Choroid plexus epithelial cell (primary cell): Measurements from ENCODE around the gene NKAIN4.

ENCODE experiments used
- DNase-seq: peaks from one replicate; pipeline ENCODE4 v3.0.0-alpha.2; 2010; ENCODE audit warnings: low read depth
- H3K4me3 ChIP-seq: 2 replicates; pipeline ENCODE4 v1.5.1; 2011; ENCODE audit warnings: low read depth, mild to moderate bottlenecking, control low read depth, low read length, moderate library complexity
- CTCF ChIP-seq: conservative IDR thresholded peaks from 2 replicates; pipeline ENCODE4 v1.5.1; 2011; ENCODE audit warnings: low read depth, mild to moderate bottlenecking, control low read depth, inconsistent platforms, low read length, moderate library complexity

Gene NKAIN4

GRCh38 chr20:63261795-63262528 lies 7.7 kb upstream of the NKAIN4 start:
- no peak for DNase-seq
- no peak for TF ChIP-seq CTCF
- H3K4me3 ChIP-seq: no peak overlapping the region

- no peak overlapping the region for H3K4me3 ChIP-seq
- no peak for DNase-seq
- TF ChIP-seq CTCF: no peak
Observed at GRCh38 chr20:63261060-63261794, 7.0 kb upstream of the NKAIN4 start.

GRCh38 chr20:63260521-63260920 lies 6.3 kb upstream of the NKAIN4 start:
- no peak for DNase-seq
- H3K4me3 ChIP-seq: no peak overlapping the region
- no peak for TF ChIP-seq CTCF

GRCh38 chr20:63259734-63260460 lies 5.6 kb upstream of the NKAIN4 start:
- TF ChIP-seq CTCF: no peak
- H3K4me3 ChIP-seq: no peak overlapping the region
- no peak for DNase-seq

- no peak for DNase-seq
- no peak overlapping the region for H3K4me3 ChIP-seq
- TF ChIP-seq CTCF: no peak
Observed at GRCh38 chr20:63258781-63259180, 4.5 kb upstream of the NKAIN4 start.

GRCh38 chr20:63257629-63258028 lies 3.4 kb upstream of the NKAIN4 start:
- no peak overlapping the region for H3K4me3 ChIP-seq
- TF ChIP-seq CTCF: no peak
- no peak for DNase-seq
